CD4-positive, alpha-beta T cell treated with Interleukin-6 for 4 hours (primary cell): ENCODE data around the gene ZNF74.
"Not testable (repeated sequence)": the region's sequence is repeated elsewhere in the genome, so short reads cannot be mapped to it uniquely, and the experiment has no call there.

Experiments used
- DNase-seq: peaks from one replicate; pipeline ENCODE4 v3.0.0-alpha.2; 2020; ENCODE audit warnings: mixed read lengths

The ZNF74 gene

DNA sequence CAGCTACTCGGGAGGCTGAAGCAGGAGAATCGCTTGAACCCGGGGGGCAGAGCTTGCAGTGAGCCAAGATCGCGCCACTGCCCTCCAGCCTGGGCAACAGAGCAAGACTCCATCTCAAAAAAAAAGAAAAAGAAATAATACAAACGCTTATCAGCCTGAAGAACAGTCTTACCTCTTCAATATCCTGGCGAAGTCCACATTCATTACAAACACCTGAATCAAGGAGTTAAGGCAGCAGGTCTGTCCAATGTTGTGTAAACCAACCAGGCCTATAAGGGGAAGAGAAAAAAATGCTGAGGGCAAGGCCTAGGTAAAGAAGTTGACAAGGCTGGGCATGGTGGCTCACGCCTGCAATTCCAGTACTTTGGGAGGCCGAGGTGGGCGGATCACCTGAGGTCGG lies 17.0 kb upstream of the ZNF74 start:
- DNase-seq = not testable (repeated sequence)

DNA sequence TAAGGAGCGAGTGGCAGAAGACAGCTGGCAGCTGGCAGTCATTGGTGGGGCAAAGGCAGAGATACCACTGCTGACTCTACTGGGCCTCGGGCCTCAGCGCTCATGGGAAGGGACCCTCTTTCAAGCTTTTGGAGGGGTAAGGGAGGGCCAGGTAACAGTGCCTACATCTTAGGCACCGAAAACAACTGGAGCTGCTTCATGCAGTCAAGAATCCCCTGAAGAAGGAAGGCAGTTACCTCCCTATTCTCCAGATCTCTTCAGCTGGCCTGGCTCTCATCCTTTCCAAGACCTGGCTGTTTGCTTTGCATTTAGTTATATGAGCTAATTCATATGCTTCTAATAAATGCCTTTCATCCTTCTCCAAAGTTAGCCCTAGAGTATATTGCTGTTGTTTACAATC lies 15.8 kb upstream of the ZNF74 start:
- DNase-seq = no peak

GRCh38 chr22:20378684-20379083 lies 15.3 kb upstream of the ZNF74 start:
- not testable (repeated sequence) for DNase-seq

GRCh38 chr22:20380486-20380885 lies 13.5 kb upstream of the ZNF74 start:
- DNase-seq = no peak

DNA sequence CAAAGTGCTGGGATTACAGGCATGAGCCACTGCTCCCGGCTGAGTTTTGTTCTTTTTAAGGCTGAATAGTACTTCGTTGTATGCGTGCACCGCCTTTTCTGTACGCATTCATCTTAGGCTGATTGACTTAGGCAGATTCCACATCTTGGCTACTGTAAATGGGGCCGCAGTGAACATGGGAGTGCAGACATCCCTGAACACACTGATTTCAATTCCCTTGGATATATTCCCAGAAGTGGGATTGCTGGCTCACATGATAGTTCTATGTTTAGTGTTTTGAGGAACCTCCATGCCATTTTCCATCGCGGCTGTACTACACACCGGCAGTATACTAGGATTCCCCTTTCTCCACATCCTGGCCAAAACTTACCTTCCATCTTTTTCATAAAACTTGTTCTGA lies 10.4 kb upstream of the ZNF74 start:
- DNase-seq = no peak

DNA sequence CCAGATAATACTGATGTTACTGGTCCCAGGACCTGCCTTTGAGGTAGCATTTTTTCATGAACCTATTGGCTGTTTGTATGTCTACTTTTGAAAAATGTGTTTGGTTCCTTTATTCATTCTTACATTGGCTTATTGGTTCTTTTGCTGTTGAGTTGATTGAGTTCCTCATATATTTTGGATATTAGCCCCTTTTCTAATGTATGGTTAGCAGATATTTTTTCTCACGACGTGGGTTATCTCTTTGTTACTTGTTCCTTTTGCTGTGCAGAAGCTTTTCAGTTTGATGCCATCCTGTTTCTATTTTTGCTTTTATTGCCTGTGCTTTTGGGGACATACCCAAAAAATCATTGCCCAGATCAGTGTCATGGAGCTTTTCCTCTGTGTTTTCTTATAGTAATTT lies 9.8 kb upstream of the ZNF74 start:
- no peak for DNase-seq

DNA sequence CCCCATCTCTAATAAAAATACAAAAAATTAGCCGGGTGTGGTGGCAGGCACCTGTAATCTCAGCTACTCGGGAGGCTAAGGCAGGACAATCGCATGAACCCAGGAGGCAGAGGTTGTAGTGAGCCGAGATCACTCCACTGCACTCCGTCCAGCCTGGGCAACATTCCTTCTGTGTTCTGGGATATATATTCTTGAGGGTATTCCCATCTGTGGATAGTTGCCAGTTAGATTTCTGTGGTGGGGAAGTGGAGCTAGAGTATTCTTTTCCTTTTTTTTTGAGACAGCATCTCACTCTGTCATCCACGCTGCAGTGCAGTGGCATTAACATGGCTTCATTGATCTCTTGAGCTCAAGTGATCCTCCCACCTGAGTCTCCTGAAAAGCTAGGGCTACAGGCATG lies 9.1 kb upstream of the ZNF74 start:
- DNase-seq = no peak

DNA sequence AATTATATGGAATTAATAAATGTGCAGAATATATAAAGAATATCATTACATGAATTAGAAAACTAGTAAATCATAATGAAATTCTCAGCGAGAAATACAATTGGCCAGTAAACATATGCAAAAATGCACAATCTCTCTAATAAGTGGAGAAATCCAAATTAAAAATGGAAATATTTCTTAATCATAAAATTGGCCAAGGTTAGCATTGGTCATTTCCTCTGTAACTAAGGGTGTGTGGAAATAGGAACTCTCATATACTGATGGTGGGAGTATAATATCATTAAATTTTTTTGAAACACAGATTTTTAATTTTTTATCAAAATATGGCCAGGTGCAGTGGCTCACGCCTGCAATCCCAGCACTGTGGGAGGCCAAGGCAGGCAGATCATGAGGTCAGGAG lies 7.6 kb upstream of the ZNF74 start:
- DNase-seq = no peak

DNA sequence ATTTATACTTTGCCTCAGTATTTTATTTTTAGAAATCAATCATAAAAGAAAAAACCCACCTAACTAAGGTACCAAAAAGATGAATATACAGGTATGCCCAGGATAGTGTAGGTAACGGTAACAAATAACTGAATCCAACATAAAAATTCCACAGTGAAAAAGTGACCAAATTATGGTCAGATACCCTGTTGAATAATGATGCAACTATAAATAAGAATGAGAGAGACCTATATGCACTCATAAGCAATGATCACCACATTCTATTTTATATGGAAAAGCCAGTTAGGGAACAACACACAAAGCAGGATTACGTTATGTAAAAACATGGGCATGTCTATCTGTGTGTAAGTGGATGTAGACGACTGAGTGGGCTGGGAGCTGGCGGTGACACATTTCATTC lies 7.0 kb upstream of the ZNF74 start:
- no peak for DNase-seq

- DNase-seq = no peak
These were observed 5.8 kb upstream of the ZNF74 start for GRCh38 chr22:20388200-20388599.

DNA sequence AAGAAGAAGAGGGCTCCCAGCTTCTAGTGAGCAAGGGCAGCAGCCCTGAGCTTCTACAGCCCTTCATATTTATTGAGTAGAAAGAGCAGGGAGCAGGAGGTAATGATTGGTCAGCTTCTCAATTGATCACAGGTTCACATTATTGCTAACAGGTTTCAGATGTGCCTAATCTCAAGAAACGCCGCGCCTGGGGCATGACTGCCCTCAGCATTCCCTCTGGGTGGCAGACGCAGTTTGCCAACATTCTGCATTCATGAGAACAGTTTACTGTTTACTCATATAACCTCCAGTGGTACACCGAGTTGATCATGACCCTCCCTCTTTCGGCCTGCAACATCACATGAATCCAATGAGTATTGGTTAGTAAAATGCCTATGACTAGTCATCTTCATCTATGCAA lies 4.7 kb upstream of the ZNF74 start:
- no peak for DNase-seq

DNA sequence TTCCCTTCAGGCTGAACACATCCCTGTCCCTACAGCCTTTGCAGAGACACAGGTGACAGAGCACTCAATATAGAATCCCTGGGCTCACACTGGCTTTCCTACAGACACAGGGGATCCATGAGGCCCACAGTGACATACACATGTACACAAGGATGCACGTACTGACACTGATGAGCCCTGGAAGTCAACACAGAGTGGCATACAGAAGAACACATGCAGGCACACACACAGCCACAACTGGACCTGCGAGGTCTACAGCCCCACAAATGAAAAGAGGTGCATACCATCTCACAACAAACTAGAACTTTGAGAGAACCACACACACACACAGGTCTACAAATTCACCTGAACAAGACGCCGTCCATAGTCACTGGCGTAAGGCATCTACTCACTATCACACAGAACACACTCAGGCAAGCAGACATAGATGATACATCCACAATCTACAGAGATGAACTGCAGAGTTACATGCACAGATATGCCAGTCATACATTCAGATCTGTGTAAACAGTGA lies 3.5 kb upstream of the ZNF74 start:
- no peak for DNase-seq

- DNase-seq = no peak
These were observed 2.7 kb upstream of the ZNF74 start for GRCh38 chr22:20391222-20391621.

GRCh38 chr22:20392365-20392881 lies 1.5 kb upstream of the ZNF74 start:
- not testable (repeated sequence) for DNase-seq

DNA sequence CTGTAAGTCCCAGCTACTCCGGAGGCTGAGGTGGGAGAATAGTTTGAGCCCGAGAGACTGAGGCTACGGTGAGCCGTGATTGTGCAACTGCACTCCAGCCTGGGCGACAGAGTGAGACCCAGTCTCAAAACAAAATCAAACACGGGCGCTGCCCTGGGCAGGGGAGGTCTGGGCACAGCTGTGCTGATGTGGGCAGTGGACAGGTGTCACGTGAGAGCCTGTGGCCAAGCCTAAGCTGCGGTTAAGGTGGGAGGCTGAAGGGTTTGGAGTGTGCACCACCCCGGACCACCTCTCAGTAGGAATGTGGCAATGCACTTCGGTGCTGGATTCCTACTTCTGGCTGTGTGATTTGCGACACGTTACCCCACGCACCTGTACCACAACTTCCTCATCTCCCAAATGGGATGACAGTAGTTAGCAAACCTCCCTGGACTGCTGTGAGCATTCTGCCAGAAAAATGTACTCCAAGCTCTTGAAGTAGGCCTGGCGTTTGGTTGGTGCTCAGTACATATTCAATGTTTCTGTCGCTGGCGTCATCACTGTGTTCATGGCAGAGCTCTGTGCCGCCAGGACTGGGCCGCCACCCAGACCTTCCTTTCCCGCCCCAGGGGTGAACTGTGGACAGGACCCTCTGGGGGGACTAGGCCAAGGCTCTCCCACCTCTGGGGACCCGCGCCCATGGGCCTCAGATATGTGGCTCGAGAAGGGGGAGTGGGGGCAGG lies 807 bp upstream of the ZNF74 start:
- peak; percentile 2 for DNase-seq

DNA sequence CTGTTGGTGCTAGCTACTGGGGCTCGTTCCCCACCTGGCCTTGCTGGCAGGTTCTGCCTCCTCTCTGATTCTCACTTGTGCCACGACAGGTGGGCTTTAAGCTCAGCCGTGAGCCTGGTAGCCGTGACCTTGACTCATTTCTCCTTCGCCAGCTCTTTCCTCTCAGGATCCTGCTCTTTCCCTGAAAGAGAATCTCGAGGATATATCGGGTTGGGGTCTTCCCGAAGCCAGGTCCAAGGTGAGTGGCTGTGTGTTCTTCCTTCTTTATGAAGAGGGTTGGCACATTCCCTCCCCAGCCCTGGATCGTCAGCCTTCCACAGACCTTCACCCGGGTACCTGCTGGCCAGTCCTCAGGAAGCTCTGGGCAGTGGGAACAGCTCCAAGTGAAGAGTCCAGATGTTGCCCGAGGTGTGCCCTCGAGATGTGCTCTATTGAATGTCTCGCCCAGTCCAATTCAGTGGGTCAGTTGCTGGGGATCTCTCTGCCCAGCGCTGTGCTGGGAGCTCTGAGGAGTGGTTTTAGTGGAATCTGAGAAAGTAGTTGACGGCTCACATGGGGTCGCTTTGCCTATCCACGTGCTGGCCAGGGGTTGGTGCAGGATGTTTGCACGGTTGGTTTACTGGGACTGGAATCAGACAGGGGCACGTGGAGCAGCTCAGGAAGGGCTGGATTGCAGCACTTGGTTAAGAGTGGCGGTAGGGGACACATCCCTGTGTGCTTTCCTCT lies 1.4 kb downstream of the ZNF74 start:
- DNase-seq = no peak

GRCh38 chr22:20395907-20396287 lies 1.9 kb downstream of the ZNF74 start:
- no peak for DNase-seq

DNA sequence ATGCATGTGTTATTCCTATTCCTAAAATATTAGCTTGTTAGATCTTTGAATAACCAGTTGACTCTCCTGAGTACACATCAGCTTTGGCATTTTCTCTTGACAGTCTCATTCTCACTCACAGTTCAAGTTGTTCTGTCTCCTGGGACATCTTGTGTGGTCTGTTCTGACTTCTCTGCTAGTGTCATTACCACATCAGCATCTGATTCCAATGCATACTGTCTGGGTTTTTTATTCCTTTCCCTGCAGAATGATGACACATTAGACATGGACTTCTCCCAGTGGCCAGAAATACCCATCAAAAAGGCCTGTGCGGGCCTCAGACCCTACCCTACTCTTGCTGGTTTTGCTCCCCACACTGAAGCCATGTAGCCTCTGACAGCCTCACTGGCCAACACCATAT lies 2.7 kb downstream of the ZNF74 start:
- no peak for DNase-seq

GRCh38 chr22:20397498-20397897 lies 3.5 kb downstream of the ZNF74 start:
- no peak for DNase-seq

DNA sequence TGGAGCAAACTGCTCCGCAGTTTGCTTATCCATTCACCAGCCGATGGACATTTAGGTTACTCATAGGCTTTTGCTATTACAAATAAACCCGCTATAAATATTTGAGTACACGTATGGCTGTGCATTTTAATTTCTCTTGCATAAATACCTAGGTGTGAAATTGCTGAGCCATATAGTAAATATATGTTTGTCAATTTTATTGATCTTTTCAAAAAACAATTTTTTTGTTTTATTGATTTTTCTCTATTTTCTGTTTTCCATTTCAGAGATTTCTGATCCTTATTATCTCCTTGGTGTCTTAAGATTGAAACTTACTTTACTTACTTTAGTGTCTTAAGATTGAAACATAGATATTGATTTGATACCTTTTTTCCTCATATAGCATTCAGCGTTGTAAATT lies 4.5 kb downstream of the ZNF74 start:
- DNase-seq = no peak

DNA sequence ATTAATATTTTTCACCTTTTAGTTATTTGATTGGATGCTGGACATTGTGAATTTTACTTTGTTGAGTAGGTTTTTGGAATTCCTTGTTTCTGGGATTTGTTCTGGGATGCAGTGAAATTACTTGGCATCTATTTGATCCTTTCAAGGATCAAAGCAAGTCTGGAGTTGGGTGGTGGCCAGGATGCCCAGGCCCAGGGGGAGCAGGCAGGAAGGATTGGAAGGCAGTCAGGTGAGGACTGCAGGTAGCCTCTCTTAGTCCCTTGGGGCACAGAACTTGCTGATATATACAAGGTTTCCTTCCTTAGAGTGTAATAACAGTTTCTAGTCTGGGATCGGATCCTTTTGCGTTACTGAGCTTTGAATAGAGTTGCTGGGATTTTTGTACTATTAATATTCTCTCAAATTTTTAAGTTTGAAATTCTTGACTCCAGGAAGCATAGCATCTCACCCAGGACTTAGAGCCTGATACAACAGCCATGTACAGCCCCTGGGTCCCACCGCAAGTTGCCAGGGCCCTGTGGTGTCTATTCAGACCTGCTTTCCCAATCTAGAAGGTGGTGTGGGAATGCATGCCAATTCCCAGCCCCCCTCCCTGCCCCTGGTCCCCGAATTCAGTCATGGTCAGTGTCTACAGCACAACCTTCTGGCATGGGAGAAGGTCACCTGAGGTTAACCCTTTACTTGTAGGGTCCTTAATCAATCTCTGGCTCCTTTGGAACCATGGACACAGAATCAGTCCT lies 6.1 kb downstream of the ZNF74 start:
- DNase-seq = no peak

GRCh38 chr22:20400606-20401375 lies 6.8 kb downstream of the ZNF74 start:
- no peak for DNase-seq
